GM21381 (cell line): ENCODE measurements around the gene ILDR1.
"Not testable (repeated sequence)": the region's sequence is repeated elsewhere in the genome, so short reads cannot be mapped to it uniquely, and the experiment has no call there.

Experiments
- ATAC-seq: cut with Tn5 transposase; IDR thresholded peaks from one replicate; pipeline ENCODE4 v1.9.1; 2021; ENCODE audit warnings: mild to moderate bottlenecking, moderate library complexity; ENCODE audit not compliant: unreplicated experiment

ILDR1 gene

DNA sequence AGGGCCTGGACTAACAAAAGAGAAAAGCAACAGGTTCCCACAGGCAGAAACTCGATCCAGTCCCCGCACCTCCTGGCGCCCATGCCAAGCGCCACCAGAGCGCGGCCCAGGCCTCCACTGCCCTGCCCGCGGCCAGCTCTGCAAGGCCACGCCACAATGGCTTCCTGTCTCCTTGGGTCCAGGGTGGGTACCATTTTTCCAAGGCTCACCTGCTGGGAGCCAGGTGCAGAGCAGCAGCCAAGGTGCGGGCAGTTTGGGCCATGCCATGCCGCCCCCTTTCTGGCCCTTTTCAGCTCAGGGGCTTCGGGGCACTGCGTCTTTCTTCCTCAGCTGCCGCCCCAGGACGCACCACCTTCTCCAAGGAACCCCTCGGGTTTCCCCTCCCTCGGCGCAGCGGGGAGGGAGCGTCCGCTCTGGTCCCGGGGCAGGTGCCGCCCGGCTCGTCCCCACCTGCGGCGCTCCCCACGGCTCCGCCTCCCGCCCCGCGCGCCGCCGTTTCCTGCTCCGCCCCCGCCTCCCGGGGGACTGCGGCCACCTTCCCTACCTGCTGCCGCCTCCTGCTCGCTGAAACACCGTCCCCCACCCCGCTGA lies at the start of gene ILDR1:
Gene ILDR1 (minus strand): TSS at position 437 of the 591 bp plus-strand sequence. CDS start 170 bp downstream, at position 267.
- ATAC-seq: no peak

GRCh38 chr3:122067588-122068240 lies 45.7 kb upstream of the ILDR1 start:
- peak; percentile 39 for ATAC-seq

DNA sequence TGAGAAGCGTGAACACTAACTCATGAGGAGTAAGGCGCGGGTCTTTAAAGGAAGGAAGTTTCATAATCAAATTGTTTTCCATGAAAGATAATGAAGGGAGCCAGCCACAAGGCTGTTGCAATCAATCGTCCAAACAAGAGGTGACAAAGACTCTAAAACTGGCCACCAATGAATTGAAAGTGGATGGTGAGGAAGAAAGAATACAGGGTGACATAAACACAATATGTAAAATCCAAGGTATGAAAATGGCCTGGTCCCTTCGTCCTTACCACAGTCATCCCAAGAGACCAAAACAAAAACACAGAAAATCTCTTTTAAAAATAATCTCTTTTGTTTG lies 45.1 kb upstream of the ILDR1 start:
- peak; percentile 47 for ATAC-seq

DNA sequence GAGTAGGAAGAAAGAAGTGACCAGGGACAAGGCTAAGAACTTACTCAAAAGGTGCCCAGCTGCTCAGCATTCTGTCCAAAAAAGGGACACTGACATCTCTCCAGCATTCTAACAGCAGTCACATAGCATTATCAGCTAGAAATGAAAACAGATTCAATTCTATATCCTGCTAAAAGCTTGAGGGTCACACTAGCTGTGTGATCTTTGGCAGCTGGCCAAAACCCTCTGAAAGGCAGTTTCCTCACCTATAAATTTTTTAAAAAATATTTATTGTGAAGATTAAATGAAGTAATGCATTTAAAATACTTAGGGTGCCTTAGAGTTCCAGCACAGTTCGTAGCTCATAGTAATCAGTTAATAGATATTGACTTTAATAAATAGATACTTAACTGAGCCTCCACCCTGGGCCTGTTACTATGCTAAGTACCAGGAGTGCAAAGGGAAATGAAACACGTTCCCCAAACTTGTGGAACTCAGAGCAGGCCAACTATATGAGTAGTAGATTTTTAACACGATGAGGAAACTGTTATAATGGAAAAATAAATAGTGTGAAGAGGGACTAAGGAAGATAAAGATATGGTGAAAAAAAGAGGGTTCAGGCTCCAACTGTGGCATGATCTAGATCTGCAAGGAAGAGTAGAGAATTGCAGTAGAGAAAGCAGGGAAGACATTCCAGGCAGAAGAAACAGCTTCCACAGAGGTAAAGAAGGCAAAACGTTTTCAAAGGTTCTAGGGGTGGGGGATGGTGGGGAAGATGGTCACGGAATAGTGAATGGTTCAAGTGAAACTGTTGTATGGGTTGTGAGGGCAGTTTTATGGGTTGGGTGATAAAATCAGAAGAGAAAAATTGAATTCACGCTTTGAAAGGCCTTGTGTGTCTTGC lies 44.5 kb upstream of the ILDR1 start:
- ATAC-seq: peak; percentile 16

DNA sequence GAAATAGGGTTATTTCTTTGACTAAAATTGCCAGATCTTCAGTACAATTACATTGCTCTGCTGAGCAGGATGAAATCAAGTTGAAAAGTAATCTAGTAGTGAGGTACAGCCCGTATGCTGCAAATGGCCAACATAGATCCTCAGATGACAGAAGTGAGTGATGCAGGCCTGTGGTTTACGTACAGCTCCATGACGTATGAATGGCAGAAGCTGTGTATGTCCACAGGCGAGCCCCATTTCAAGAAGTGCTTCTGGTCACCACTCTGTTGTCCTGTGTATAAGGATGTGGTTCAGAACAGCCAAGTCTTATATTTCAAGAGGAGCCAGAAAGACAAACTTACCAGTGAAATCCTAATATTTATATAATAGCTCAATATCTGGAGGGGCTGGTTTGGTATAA lies 42.3 kb upstream of the ILDR1 start:
- no peak for ATAC-seq

GRCh38 chr3:122063908-122064307 lies 41.9 kb upstream of the ILDR1 start:
- ATAC-seq: no peak

DNA sequence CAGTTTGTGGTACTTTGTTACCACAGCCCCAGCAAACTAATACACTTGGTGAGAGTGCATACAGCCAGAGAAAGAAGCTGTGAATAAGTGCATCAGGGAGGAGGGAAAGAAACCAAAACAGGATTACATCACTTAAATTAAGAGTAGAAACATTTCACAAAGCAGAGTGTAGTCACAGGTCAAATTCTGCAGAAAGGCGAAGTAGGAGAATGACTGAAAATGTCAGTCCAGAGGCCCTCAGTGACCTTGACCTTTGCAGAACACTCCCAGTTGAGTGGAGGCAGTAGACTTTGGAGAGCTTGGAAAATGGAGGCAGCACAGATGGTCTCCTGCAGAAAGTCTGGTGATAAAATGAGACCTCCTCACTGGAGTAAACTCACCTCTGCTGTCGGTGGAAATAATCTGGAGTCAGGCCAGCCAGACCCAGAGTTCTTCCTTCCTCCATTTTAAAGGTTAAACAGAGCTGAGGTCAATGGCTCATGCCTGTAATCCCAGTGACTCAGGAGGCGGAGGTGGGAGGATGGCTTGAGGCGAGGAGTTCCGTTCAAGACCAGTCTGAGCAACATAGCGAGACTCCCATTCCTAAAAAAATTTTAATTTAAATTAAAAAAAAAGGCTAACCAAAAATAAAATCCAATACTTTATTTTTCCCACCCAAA lies 38.1 kb upstream of the ILDR1 start:
- no peak for ATAC-seq

- ATAC-seq: no peak
Observed at GRCh38 chr3:122058294-122058693, 36.2 kb upstream of the ILDR1 start.

DNA sequence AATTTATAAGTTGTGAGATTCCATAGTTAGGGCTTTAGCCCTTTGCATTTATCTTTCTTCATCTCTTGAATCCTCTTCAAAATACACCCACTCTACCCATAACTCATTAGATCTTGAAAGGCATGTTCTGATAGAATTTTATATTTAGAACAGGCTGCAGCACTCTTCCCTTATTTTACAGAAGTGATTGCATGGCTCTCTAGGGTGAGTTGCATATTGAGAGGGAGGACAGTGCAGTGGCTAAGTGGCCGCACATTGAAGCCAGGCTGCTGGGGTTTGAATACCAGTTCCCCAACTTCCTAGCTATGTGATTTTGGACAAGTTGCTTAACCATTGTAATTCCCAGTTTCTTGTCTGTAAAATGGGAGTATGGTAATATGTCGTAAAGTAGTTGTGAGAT lies 35.6 kb upstream of the ILDR1 start:
- ATAC-seq: no peak

DNA sequence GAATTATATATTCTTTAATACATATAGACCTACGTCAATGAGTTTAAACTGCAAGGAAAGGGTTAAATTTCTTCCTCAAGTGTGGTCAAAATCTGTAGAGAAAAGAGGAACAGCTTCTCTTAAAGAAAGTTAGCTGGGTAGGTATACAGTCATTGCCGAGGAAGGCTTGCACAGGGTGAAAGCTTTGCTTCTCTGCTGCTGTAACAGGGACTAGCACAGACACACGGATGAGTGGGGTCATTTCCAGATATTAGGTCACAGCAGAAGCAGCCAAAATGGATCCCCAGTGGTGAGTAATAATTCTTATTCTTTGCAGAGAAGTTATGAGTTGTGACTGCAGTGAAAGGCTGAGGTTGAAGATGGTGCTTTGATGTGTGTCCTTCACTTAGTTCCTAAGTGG lies 33.2 kb upstream of the ILDR1 start, which contains the start of gene CD86:
Gene CD86 (plus strand): TSS at position 148 of the 400 bp plus-strand sequence. CDS start 128 bp downstream, at position 276.
- peak; percentile 83 for ATAC-seq

DNA sequence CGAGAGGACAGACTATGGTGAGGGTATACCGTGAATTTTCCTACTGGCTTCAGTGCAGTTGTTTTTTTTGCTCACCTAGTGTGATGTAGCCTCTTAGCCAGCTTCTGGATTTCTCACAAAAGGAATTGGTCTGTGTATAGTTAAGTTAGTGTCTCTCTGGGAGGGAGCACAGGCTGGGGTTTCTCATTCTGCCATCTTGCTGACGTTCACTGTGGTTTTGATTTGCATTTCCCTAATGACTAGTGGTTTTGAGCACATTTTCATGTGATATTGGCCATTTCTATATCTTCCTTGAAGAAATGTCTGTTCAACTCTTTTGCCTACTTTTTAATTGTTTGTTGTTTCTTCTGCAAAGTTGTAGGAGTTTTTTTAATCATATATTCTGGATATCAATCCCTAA lies 30.9 kb upstream of the ILDR1 start:
- ATAC-seq: no peak

DNA sequence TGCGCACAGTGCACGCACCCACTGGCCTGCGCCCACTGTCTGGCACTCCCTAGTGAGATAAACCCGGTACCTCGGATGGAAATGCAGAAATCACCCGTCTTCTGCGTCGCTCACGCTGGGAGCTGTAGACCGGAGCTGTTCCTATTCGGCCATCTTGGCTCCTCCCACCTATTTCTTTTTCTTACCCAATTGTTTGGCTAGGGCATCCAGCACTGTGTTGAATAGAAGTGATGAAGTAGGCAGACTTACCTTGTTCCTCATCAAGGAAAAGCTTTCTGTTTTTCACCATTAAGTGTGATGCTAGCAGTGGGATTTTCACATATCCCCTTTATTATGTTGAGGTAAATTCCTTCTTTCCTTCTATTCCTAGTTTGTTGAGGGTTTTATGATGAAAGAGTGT lies 25.7 kb upstream of the ILDR1 start:
- not testable (repeated sequence) for ATAC-seq

GRCh38 chr3:122047296-122047695 lies 25.2 kb upstream of the ILDR1 start:
- ATAC-seq: not testable (repeated sequence)

DNA sequence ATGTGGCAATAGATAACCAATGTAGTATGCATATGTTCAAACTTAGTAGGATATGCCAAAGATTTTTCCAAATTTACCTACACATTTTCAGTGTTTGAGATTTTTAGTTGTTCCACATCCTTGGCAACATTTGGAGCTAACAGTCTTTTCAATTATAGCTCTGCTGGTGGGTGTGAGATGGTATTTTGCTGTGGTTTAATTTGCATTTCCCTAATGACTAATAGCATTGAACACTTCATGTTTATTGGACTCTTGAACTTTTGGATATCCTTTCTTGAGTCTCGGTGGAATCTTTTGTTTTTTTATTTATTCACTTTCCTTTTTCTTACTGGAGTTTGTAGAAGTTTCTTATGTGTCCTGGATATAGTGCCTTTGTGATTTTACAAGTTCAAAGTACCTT lies 11.0 kb upstream of the ILDR1 start:
- no peak for ATAC-seq

DNA sequence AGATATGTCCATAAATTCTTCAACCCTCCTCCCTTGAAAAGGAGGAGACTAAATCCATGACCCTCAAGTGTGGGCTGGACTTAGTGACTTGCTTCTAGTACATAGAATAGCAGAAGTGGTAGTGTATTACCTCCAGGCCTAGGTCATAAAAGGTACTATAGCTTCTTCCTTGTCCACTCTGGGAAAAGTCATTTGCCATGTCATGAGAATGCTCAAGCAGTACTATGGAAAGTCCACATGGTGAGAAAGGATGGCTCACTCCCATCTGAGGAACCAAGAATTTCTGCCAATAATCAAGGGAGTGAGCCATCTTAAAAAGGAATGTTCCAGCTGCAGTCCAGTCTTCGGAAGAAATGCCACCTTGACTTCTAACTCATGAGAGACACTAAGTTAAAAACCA lies 10.5 kb upstream of the ILDR1 start:
- ATAC-seq: no peak

DNA sequence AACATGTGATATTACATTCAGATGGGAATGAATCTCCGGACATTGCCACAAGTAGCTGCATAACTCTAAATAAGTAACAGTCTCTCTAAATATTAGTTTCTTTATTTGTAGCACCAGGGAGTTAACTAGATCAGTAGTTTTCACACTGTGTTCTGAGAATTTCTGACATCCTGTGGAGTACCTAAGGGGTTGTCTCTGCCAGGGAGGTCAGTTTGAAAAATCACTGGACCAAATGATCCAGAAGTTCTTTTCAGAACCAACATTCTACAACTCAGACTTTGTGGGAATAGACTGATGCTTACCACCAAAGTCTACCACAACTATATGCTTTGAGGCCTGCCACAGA lies 9.0 kb upstream of the ILDR1 start:
- ATAC-seq: peak; percentile 38

- peak; percentile 66 for ATAC-seq
Observed at GRCh38 chr3:122030381-122031122, 8.5 kb upstream of the ILDR1 start.

- ATAC-seq: peak; percentile 73
Observed at GRCh38 chr3:122025296-122025695, 3.2 kb upstream of the ILDR1 start.

- ATAC-seq: no peak
Observed at GRCh38 chr3:122024800-122025199, 2.8 kb upstream of the ILDR1 start.

DNA sequence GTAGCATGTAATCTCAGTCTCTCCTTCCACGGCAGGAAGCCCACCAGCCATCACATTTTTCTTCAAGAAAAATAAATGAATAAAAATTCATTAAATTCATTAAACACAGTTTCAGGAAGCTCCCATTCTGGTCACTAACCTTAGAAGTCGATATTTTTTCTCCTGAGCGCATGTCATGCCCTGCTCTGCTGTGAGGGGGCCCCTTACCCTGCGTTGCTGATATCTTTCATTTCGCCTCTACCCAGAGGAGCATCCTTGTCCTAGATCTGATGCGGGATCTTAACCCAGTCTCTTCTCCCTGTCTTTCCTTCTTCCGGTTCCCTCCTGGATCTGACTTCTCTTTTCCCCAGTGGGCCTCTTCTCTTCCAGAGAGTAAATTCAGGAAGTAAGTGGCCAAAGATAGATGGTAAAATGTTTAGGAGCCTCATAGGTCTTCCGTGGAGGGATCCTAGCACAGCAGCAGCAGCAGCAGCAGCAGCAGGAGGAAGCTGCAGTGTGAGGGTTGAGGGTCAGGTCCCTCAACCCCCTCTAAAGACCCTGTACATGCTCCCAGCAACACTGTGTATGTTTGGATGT lies 1.4 kb upstream of the ILDR1 start:
- ATAC-seq: no peak
